ENCODE results near the gene MAP1B. TPM values are rescaled to one million over a fixed set of nuclear protein-coding genes. Genes with fewer than 3 reads are reported as not detected.

MAP1B gene
- total RNA-seq, 1 experiment from 2014 or later, result 135 TPM

- intact Hi-C loops (cut with micrococcal nuclease; ENCODE audit: unreplicated experiment), result no loop called here
- H3K27ac ChIP-seq (ENCODE audit: low read depth, low read length, poor library complexity, severe bottlenecking), result peak overlapping the region; percentile 61
- peak; percentile 87 for DNase-seq (ENCODE audit: low spot score)
- no peak for TF ChIP-seq CTCF (conservative IDR thresholded peaks at IDR 0.05; ENCODE audit: low read depth, low read length)
- no peak for TF ChIP-seq EZH2 (IDR thresholded peaks at IDR 0.05; ENCODE audit: borderline replicate concordance, low read depth, low read length, poor library complexity, severe bottlenecking)
- peaks cover 3% of the 10 kb centered on the region for H3K36me3 ChIP-seq (ENCODE audit: insufficient read depth, low read length, poor library complexity, severe bottlenecking)
- peaks cover 75% of the 10 kb centered on the region for H3K4me1 ChIP-seq (ENCODE audit: insufficient read depth, low read length, poor library complexity, severe bottlenecking)
- POLR2A ChIA-PET (ENCODE audit: low non-redundant PET), result interaction anchor here (0.6 kb wide), 2 partner anchors 43 to 108 kb away, joined by 3 read pairs; no protein-coding TSS in a partner anchor
- no peaks in the 10 kb centered on the region for H3K27me3 ChIP-seq (replicated peaks; ENCODE audit: insufficient read depth, low read depth, low read length, poor library complexity)
- CTCF ChIA-PET, result no interaction called here
- H3K9me3 ChIP-seq (ENCODE audit: low read depth, low read length, poor library complexity, severe bottlenecking), result no peaks in the 10 kb centered on the region
- BruUV-seq (replicated peaks), result no TSS peak
- no peak overlapping the region for H3K4me3 ChIP-seq (ENCODE audit: low read depth, low read length, poor library complexity, severe bottlenecking)
Measured at GRCh38 chr5:72134226-72134899, 27.1 kb downstream of the MAP1B start.

GRCh38 chr5:72137826-72138409 lies 30.6 kb downstream of the MAP1B start:
- intact Hi-C loops (cut with micrococcal nuclease; ENCODE audit: unreplicated experiment), result loop anchor here (5.0 kb wide), 2 partner anchors 144 to 169 kb away; no protein-coding TSS in a partner anchor
- Histone ChIP-seq H3K9me3 (ENCODE audit: low read depth, low read length, poor library complexity, severe bottlenecking) (no peaks in the 10 kb centered on the region), H3K27ac (ENCODE audit: low read depth, low read length, poor library complexity, severe bottlenecking) (no peak overlapping the region), H3K4me3 (ENCODE audit: low read depth, low read length, poor library complexity, severe bottlenecking) (no peak overlapping the region), H3K27me3 (replicated peaks; ENCODE audit: insufficient read depth, low read depth, low read length, poor library complexity) (no peaks in the 10 kb centered on the region), H3K36me3 (ENCODE audit: insufficient read depth, low read length, poor library complexity, severe bottlenecking) (no peaks in the 10 kb centered on the region), H3K4me1 (ENCODE audit: insufficient read depth, low read length, poor library complexity, severe bottlenecking) (peaks cover 60% of the 10 kb centered on the region)
- ChIA-PET CTCF (no interaction called here), POLR2A (ENCODE audit: low non-redundant PET) (no interaction called here)
- BruUV-seq (replicated peaks), result no TSS peak
- peak; percentile 40 for DNase-seq (ENCODE audit: low spot score)
- TF ChIP-seq EZH2 (IDR thresholded peaks at IDR 0.05; ENCODE audit: borderline replicate concordance, low read depth, low read length, poor library complexity, severe bottlenecking) (no peak), CTCF (conservative IDR thresholded peaks at IDR 0.05; ENCODE audit: low read depth, low read length) (peak; percentile 74)

DNA sequence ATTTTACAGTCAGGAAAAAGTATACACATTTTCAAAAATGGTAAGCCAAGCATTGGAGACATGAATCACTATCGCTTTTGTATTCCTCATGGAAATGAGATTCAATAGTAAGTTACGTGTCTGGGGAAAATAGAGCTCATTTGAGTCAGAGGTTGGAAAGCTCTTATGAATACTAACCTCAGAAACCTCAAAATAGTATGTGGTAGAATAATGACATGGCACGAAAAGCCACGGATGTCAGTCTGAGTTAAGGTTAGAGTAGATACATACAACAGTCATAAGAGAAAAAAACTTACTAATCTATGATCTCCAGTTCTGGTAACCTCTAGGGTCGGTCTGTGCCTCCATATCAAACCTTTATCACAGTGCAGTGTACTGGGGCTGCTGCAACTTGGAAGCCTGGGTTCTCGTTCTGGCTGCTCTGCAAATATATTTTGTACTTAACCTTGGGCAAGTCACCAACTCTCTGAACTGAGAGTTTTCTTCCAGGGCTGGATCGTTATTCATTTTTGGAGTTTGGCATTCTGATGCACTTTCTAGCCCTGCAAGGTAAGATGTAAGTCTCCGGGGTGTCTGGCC lies 31.8 kb downstream of the MAP1B start:
- H3K27ac ChIP-seq (ENCODE audit: low read depth, low read length, poor library complexity, severe bottlenecking), result no peak overlapping the region
- no peaks in the 10 kb centered on the region for H3K27me3 ChIP-seq (replicated peaks; ENCODE audit: insufficient read depth, low read depth, low read length, poor library complexity)
- ChIA-PET POLR2A (ENCODE audit: low non-redundant PET) (no interaction called here), CTCF (no interaction called here)
- no TSS peak for BruUV-seq (replicated peaks)
- no peak for TF ChIP-seq CTCF (conservative IDR thresholded peaks at IDR 0.05; ENCODE audit: low read depth, low read length)
- H3K4me3 ChIP-seq (ENCODE audit: low read depth, low read length, poor library complexity, severe bottlenecking), result no peak overlapping the region
- intact Hi-C loops (cut with micrococcal nuclease; ENCODE audit: unreplicated experiment), result loop anchor here (5.0 kb wide), 2 partner anchors 143 to 168 kb away; no protein-coding TSS in a partner anchor
- H3K9me3 ChIP-seq (ENCODE audit: low read depth, low read length, poor library complexity, severe bottlenecking), result no peaks in the 10 kb centered on the region
- peaks cover 52% of the 10 kb centered on the region for H3K4me1 ChIP-seq (ENCODE audit: insufficient read depth, low read length, poor library complexity, severe bottlenecking)
- no peak for DNase-seq (ENCODE audit: low spot score)
- no peaks in the 10 kb centered on the region for H3K36me3 ChIP-seq (ENCODE audit: insufficient read depth, low read length, poor library complexity, severe bottlenecking)
